GM18868 (cell line): ENCODE data around the gene ZG16B.

ENCODE experiments used
- ATAC-seq: cut with Tn5 transposase; IDR thresholded peaks from one replicate; pipeline ENCODE4 v1.9.1; 2021; ENCODE audit warnings: mild to moderate bottlenecking, moderate library complexity; ENCODE audit not compliant: unreplicated experiment

The ZG16B gene

DNA sequence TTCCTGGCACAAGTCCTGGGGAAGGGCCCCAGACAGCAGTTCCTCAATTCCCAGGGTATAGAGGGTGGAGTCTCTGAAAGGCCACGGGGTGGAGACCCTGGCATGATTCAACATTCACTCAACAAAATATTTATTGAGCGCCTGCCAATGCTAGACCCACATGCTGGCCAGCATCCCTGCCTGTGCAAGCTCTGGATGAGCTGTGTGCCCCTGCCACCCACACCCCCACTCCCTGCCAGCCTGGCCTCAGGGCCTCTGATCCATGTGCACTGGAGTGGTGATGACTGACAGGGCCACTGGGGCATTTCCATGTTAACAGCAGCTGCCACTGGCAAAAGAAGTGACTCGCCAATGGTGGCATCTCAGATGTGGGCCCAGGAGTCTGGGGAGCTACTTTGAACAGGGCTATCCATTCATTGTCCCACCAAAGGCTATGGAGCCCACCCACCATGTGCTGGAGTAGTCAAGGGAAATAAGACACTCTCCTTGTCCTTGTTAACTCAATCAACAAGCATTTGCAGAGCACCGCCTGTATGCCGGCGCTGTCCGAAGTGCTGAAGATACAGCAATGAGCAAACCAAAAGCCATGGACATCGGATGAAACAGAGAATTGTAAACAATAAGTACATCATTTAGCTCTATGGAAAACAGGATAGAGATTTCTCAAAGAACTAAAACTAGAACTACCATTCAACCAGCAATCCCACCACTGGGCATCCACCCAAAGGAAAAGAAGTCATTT is 30.9 kb downstream of the ZG16B start:
- ATAC-seq = no peak

DNA sequence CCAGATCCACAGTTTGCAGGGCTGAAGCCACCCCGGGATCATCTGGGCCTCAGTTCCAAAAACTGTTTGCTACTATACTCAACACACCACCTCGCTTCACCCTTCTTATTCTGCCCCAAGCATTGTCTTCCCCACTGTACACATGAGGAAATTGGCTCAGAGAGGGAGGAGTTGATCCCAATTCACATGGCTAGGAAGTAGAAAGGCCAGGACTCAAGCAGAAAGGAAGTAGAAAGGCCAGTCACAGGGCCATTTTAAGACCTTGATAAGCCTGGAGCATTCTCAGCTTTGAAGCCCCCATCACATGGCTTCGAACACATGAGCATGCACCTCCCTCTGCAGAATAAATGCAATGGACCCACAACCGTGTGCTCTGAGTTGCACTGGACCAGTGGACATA is 35.5 kb downstream of the ZG16B start:
- no peak for ATAC-seq

DNA sequence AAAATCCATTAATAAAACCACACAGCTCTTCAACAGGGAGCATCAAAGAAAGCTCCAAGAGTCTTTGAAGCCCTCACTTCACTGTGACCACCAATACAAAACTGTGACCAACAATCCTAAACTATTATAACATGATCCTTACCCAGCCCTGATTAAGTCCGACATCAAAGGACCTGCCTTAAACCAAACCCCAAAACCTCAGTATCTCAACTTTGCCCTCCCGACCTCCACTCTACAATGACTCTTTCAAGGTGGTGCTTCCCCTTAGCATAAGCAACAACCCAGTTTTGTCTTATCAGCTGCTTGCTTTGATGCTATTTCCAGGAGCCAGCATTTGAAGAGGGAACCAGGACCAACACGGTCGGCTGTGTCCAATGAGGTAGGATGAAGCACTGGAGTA is 36.3 kb downstream of the ZG16B start:
- no peak for ATAC-seq

DNA sequence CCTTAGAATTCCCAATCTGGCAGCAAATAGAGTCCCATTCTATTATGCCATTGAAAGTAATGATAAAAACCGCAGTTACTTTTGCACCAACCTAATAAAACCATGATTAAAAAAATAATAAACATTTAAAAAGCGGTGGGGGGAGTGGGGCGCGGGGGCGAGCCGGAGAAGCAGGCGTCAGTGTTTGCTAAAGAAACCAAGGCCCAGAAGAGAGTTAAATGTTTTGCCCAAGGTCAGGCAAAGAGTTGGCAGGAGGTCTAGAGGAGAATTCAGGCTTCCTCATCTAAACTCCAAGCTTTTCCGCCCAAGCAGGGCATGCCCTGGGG is 37.5 kb downstream of the ZG16B start:
- ATAC-seq = no peak

DNA sequence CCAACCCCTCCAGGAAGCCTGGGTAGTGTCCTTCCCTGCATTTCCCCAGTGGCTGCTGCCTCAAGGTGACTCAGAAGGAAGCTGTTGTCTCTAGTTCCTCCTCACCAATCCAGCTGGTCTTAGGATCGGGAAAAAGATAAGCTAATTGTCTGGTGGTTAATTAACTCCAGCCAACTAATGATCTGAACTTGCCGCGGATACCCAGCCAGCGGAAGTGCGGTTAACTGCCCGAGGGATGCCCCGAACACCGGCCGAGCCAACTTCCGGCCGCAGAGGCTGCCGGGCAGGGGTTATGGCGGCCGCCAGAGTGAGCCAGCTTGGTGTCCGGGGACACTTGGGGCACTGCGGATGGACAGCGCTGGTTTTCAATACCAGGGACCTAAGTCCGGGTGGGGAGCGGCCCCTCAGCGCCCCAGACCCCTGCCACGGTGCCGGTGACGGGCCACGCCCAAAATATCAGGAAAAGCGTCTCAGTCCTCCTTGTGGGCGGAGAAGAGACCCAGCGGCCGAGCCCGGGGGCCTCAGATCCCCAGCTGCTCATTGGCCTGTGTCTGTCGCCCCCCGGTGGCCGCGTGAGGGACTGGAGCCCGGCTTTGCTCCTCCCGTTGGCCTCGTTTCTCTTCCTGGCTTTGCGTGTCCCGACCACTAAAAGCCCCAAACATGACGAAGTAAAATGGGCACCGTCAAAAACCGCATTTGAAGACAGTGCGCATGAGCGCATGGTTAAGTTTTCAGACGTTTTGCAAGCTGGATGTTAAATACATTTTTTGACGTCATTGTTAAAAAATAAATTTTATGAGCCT is 38.1 kb downstream of the ZG16B start:
- peak; percentile 89 for ATAC-seq

DNA sequence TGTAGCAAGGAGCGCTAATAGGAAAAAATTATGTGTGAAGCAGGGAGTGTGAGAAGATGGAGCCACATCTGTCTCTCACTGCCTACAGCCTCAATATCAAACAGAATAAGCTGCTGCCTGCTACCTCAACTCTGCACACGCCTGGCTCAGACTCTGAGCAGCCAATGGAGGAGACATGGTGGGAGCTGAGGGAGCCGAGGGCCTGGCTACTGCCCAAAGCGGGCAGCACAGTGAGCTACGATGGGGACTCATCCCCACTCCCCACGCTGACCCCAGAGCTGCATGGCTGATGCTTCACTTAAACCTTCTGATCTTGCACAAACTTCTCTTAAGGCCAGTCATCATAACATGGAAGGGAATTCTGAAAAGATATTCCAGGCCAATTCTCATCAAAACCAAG is 41.8 kb downstream of the ZG16B start:
- no peak for ATAC-seq

DNA sequence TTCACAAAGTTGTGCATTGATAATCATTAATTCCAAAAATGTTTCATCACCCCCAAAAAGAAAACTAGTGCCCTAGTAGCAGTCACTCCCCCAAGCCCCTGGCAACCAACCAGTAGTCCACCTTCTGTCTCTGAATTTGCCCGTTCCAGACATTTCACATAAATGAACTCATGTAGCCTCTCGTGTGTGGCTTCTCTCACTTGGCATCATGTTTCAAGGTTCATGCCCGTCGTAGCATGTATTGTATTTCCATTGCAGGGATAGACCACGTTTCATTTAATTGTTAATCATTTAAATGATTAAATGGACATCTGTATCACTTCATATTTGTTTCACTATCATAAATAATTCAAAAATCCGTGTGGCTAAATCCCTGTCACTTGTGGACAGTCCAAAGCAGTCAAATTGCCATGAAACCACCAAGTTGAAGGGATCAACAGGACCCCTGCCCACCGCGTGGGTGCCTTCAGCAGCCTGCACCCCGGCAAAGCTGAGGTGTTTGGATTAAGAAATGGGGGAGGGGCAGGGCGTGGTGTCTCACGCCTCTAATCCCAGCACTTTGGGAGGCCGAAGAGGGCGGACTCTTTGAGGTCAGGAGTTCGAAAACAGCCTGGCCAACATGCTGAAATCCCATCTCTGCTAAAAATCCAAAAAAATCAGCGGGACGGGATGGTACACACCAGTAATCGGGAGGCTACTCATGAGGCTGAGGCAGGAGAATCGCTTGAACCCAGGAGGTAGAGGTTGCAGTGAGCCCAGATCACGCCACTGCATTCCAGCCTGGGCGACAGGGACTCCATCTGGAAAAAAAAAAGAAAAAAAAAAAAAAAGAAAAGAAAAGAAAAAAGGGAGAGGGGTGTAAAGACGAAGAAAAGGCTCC is 44.2 kb downstream of the ZG16B start:
- ATAC-seq = no peak

DNA sequence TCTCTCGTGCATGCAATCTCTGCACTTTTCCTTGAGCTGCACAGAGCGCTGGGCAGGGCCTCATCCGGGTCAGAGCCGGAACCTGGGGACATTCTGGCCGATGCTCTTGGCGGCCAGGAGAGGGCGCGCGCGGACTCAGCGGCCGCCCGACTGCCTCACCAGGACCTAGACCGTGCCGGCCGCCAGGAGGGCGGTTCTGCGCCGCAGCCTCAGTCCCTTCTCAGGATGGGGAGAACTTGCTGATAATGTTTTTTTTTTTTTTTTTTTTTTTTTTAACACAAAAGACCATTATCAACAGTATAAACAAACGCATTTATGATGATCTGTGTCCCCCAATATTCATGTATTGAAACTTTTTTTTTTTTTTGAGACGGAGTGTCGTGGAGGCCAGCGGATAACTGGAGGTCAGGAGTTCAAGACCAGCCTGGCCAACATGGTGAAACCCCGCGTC is 44.8 kb downstream of the ZG16B start:
- ATAC-seq = no peak

DNA sequence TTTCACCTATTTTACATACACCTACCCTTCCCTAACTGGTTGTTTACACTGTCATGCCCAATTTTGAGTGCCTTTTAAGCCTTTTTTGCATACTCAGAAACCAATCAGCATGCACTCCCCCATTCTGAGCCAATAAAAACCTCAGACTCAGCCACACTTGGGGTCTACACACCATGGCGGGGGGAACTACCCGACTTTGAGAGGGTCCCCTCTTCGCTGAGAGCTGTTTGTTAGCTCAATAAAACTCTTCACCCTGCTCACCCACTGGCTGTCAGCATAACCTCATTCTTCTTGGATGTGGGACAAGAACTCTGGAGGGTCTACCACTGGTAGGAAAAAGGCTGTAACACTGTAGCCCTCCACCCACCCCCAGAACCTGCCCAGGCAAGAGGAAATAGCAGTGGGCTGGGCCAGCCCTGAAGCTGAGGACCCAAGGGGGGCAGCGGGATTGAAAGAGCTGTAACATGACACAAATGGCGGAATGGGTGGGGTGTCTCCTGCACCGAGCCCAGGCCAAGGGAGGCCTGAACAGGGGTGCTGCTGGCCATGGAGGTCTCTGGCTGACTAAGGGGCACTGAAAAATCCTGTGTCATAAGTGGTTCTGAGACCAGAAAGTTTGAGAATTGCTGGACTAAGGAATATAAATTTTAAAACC is 49.9 kb downstream of the ZG16B start:
- no peak for ATAC-seq
